GM18519 (cell line): ENCODE data around the gene GLS.
"Not testable (repeated sequence)": the region's sequence is repeated elsewhere in the genome, so short reads cannot be mapped to it uniquely, and the experiment has no call there.

Experiments
- ATAC-seq: cut with Tn5 transposase; IDR thresholded peaks from one replicate; pipeline ENCODE4 v1.9.1; 2021; ENCODE audit warnings: mild to moderate bottlenecking, moderate library complexity; ENCODE audit not compliant: unreplicated experiment, low FRiP score

GLS gene

GRCh38 chr2:190922376-190922775, 41.8 kb downstream of the GLS start:
- no peak for ATAC-seq

- no peak for ATAC-seq
Observed at GRCh38 chr2:190927301-190927700, 46.7 kb downstream of the GLS start.

GRCh38 chr2:190929919-190930318, 49.3 kb downstream of the GLS start:
- ATAC-seq: no peak

GRCh38 chr2:190930411-190930810, 49.8 kb downstream of the GLS start:
- ATAC-seq: no peak

GRCh38 chr2:190932514-190932913, 51.9 kb downstream of the GLS start:
- ATAC-seq: no peak

GRCh38 chr2:190933361-190933760, 52.7 kb downstream of the GLS start:
- no peak for ATAC-seq

GRCh38 chr2:190935054-190935453, 54.4 kb downstream of the GLS start:
- no peak for ATAC-seq

- no peak for ATAC-seq
Observed at GRCh38 chr2:190938771-190939335, 58.2 kb downstream of the GLS start.

- ATAC-seq: no peak
Observed at GRCh38 chr2:190940454-190940853, 59.8 kb downstream of the GLS start.

- ATAC-seq: no peak
Observed at GRCh38 chr2:190941571-190941970, 61.0 kb downstream of the GLS start.

GRCh38 chr2:190942697-190943096, 62.1 kb downstream of the GLS start:
- no peak for ATAC-seq

GRCh38 chr2:190943706-190944105, 63.1 kb downstream of the GLS start:
- no peak for ATAC-seq

GRCh38 chr2:190947141-190947540, 66.5 kb downstream of the GLS start:
- no peak for ATAC-seq

- ATAC-seq: peak; percentile 56
Observed at GRCh38 chr2:190947711-190948251, 67.2 kb downstream of the GLS start.

- ATAC-seq: no peak
Observed at GRCh38 chr2:190948671-190949070, 68.0 kb downstream of the GLS start.

- no peak for ATAC-seq
Observed at GRCh38 chr2:190950566-190950991, 70.0 kb downstream of the GLS start.

GRCh38 chr2:190953257-190953656, 72.6 kb downstream of the GLS start:
- no peak for ATAC-seq

- ATAC-seq: no peak
Observed at GRCh38 chr2:190959911-190960788, 79.5 kb downstream of the GLS start.

- ATAC-seq: not testable (repeated sequence)
Observed at GRCh38 chr2:190961117-190961516, 80.5 kb downstream of the GLS start.

GRCh38 chr2:190961918-190962487, 81.4 kb downstream of the GLS start:
- no peak for ATAC-seq

- no peak for ATAC-seq
Observed at GRCh38 chr2:190963088-190963487, 82.5 kb downstream of the GLS start.
